Endothelial cell of umbilical vein (primary cell): Measurements from ENCODE around the gene C2CD4B. TPM values are rescaled to one million over a fixed set of nuclear protein-coding genes. Genes with fewer than 3 reads are reported as not detected.

Source experiments
- BruUV-seq: library from RNA; stranded (reverse); fragments of 400-500 nt; replicated peaks from 2 replicates; lab custom pipeline; 2021; lab: Mats Ljungman, UMichigan
- CTCF ChIA-PET: fragments of 300-600, 350-600 bp; sonication (Branson Sonifier 250); formaldehyde crosslinking; loops from one replicate; lab custom pipeline; 2021; ENCODE audit warnings: antibody characterized with exemption, inconsistent platforms; lab: Charles Lee
- POLR2A ChIA-PET: fragments of 300-600, 350-600 bp; sonication (Branson Sonifier 250); formaldehyde crosslinking; loops from one replicate; lab custom pipeline; 2021; ENCODE audit warnings: antibody characterized with exemption, inconsistent platforms; lab: Charles Lee
- DNase-seq: peaks from one replicate; pipeline ENCODE4 v3.0.0-alpha.2; 2011; ENCODE audit warnings: low read depth, low spot score
- FAIRE-seq: peaks from 2 replicates; lab custom pipeline; 2011; peaks lifted over from hg19 to GRCh38; lab: Jason Lieb, UNC
- H2AFZ ChIP-seq: 2 replicates; pipeline ENCODE4 v1.6.0; 2012; ENCODE audit warnings: low read depth, low read length, control low read depth, inconsistent platforms
- H3K27ac ChIP-seq: 2 replicates; pipeline ENCODE4 v1.5.1; 2011; ENCODE audit warnings: low read depth, mild to moderate bottlenecking, control low read depth, low read length, moderate library complexity; ENCODE audit not compliant: insufficient read depth
- H3K27me3 ChIP-seq, 2 experiments: 2 replicates each; pipeline versions ENCODE4 v1.6.0 to v1.6.1; 2011; ENCODE audit warnings: low read length in 2 of 2, mixed read lengths in 1 of 2; ENCODE audit not compliant: control insufficient read depth in 2 of 2, insufficient read depth in 2 of 2
- H3K36me3 ChIP-seq, 2 experiments: 2 replicates in 1 of 2; 3 replicates in 1 of 2; pipeline ENCODE4 v1.5.1; 2011; ENCODE audit warnings: low read length in 2 of 2, mild to moderate bottlenecking in 1 of 2, moderate library complexity in 1 of 2; ENCODE audit not compliant: control insufficient read depth in 2 of 2, insufficient read depth in 2 of 2; ENCODE audit errors: extremely low read depth in 1 of 2
- H3K4me1 ChIP-seq: 3 replicates; pipeline ENCODE4 v1.5.1; 2011; ENCODE audit warnings: mild to moderate bottlenecking, low read length; ENCODE audit not compliant: control insufficient read depth, insufficient read depth; ENCODE audit errors: extremely low read depth
- H3K4me2 ChIP-seq: 2 replicates; pipeline ENCODE4 v1.6.1; 2011; ENCODE audit warnings: low read length, control low read depth, mixed read lengths; ENCODE audit not compliant: insufficient read depth
- H3K4me3 ChIP-seq, 3 experiments: fragments of 200-600 bp in 1 of 3; sonication (generic), shearing (Covaris generic) in 1 of 3; replicated peaks in 1 of 3; 2 replicates each; pipeline ENCODE4 v1.5.1; 2011 to 2016; ENCODE audit warnings: control low read depth in 3 of 3, low read length in 3 of 3, mild to moderate bottlenecking in 2 of 3, inconsistent platforms in 1 of 3, low read depth in 1 of 3, moderate library complexity in 1 of 3; ENCODE audit not compliant: insufficient read depth in 1 of 3
- H3K79me2 ChIP-seq: 2 replicates; pipeline ENCODE4 v1.6.0; 2012; ENCODE audit warnings: low read length, inconsistent platforms; ENCODE audit not compliant: control insufficient read depth, insufficient read depth
- H3K9ac ChIP-seq: replicated peaks from 2 replicates; pipeline ENCODE3; 2011; ENCODE audit warnings: low read length, control low read depth; ENCODE audit not compliant: insufficient read depth; ENCODE audit errors: extremely low read depth
- H3K9me1 ChIP-seq: replicated peaks from 3 replicates; pipeline ENCODE4 v1.6.0; 2011; ENCODE audit warnings: mild to moderate bottlenecking, low read length; ENCODE audit not compliant: control insufficient read depth, insufficient read depth; ENCODE audit errors: extremely low read depth
- H3K9me3 ChIP-seq: replicated peaks from 2 replicates; pipeline ENCODE4 v1.5.1; 2012; ENCODE audit warnings: low read length, inconsistent platforms; ENCODE audit not compliant: control insufficient read depth, insufficient read depth
- H4K20me1 ChIP-seq: replicated peaks from 2 replicates; pipeline ENCODE3; 2011; ENCODE audit warnings: mild to moderate bottlenecking, low read length; ENCODE audit not compliant: control insufficient read depth, insufficient read depth; ENCODE audit errors: extremely low read depth
- EZH2 ChIP-seq: IDR thresholded peaks from 2 replicates; pipeline ENCODE4 v1.6.1; 2012; ENCODE audit warnings: borderline replicate concordance, low read depth, mild to moderate bottlenecking, moderate library complexity, low read length, inconsistent platforms; ENCODE audit not compliant: severe bottlenecking
- FOS ChIP-seq: IDR thresholded peaks from 2 replicates; pipeline ENCODE4 v1.6.1; 2011; ENCODE audit warnings: mild to moderate bottlenecking, low read length, moderate library complexity, borderline replicate concordance; ENCODE audit not compliant: insufficient read depth
- GATA2 ChIP-seq: IDR thresholded peaks from 2 replicates; pipeline ENCODE4 v1.7.0; 2011; ENCODE audit warnings: low read depth, mild to moderate bottlenecking, moderate library complexity, mixed read lengths, low read length; ENCODE audit not compliant: insufficient read length, insufficient read depth
- JUN ChIP-seq: IDR thresholded peaks from 2 replicates; pipeline ENCODE4 v1.6.1; 2011; ENCODE audit warnings: borderline replicate concordance, low read depth; ENCODE audit not compliant: insufficient read length, insufficient read depth
- MYC ChIP-seq: IDR thresholded peaks from one replicate; pipeline ENCODE4 v1.6.1; 2011; ENCODE audit warnings: mild to moderate bottlenecking, low read depth, low read length
- dilution Hi-C: fragments of 300-500 bp; cut with MboI; formaldehyde crosslinking; loops from one replicate; pipeline ENCODE4 v1.15.0; 2019; ENCODE audit warnings: low sequenced_read_pairs; ENCODE audit not compliant: extremely low pct_ligation_motif_present
- intact Hi-C: fragments of 100-400 bp; cut with micrococcal nuclease; formaldehyde crosslinking; loops from one replicate; pipeline ENCODE4 v1.10.0; 2022
- polyA plus RNA-seq, 4 experiments: library from polyadenylated mRNA; depleted of rRNA in 3 of 4; stranded (reverse) in 3 of 4; unstranded in 1 of 4; fragments of >200 nt; gene quantifications; 2 replicates each; pipeline versions ENCODE4 v1.2.1 to v1.2.3, GENCODE V29; 2011 to 2012; ENCODE audit warnings: missing spikeins in 1 of 4
- total RNA-seq: library from RNA; stranded (reverse); gene quantifications from 2 replicates; pipeline ENCODE4 v1.2.3, GENCODE V29; 2021

Gene C2CD4B
- total and polyA plus RNA-seq, 2 donors (not counting 3 experiments of a cell fraction or from before 2014, with no cell fraction given), result 28.4 to 31.7 TPM

DNA sequence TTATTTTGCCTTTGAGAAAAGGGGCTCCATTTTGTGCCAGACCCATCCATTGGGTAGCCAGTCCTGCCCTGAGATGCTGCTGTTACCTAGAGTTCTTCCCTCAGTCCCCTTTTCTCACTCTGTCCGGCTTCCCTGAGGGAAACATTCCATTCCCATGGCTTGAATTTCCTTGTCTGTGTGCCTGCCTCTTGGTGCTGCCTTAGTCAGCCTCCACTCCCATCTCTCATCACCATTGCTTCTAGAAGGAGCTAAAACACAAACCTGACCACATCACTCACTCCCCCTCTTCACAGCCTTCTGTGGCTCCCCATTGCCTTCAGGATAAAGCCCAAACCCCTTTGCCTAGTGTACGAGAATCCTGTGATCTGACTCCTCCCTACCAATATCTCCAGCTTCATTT is 25.2 kb upstream of the C2CD4B start:
- dilution Hi-C loops (no loop called here), intact Hi-C loops (no loop called here)
- DNase-seq (no peak), FAIRE-seq (no peak)
- Histone ChIP-seq H3K9me3 (no peaks in the 10 kb centered on the region), H3K4me2 (no peak overlapping the region), H3K27me3 (no peaks in the 10 kb centered on the region), H4K20me1 (no peaks in the 10 kb centered on the region), H3K79me2 (no peaks in the 10 kb centered on the region), H3K9ac (no peak overlapping the region), H3K9me1 (no peaks in the 10 kb centered on the region), H3K4me1 (no peaks in the 10 kb centered on the region), H3K27ac (no peak overlapping the region), H3K36me3 (no peaks in the 10 kb centered on the region), H3K4me3 (no peak overlapping the region), H2AFZ (no peak overlapping the region)
- CTCF ChIA-PET, result no interaction called here
- POLR2A ChIA-PET, result no interaction called here
- TF ChIP-seq JUN (no peak), EZH2 (no peak), GATA2 (no peak)
- BruUV-seq, result no TSS peak

- no peaks in the 10 kb centered on the region for H3K79me2 ChIP-seq
- dilution Hi-C loops (no loop called here), intact Hi-C loops (no loop called here)
- no peak overlapping the region for H3K9ac ChIP-seq
- H3K27ac ChIP-seq, result no peak overlapping the region
- no peaks in the 10 kb centered on the region for H3K4me1 ChIP-seq
- ChIA-PET CTCF (interaction anchor here (0.9 to 1.7 kb wide), 5 partner anchors 9 to 60 kb away, joined by 3 to 6 read pairs (median 4); no protein-coding TSS in a partner anchor), POLR2A (no interaction called here)
- no peak for TF ChIP-seq FOS
- TF ChIP-seq MYC, result no peak
- no peak for TF ChIP-seq EZH2
- TF ChIP-seq JUN, result no peak
- BruUV-seq, result no TSS peak
- no peak overlapping the region for H3K4me2 ChIP-seq
- H3K9me3 ChIP-seq, result no peaks in the 10 kb centered on the region
- H3K4me3 ChIP-seq, result no peak overlapping the region
- DNase-seq (no peak), FAIRE-seq (no peak)
- no peaks in the 10 kb centered on the region for H4K20me1 ChIP-seq
- H2AFZ ChIP-seq, result no peak overlapping the region
- H3K27me3 ChIP-seq, result no peaks in the 10 kb centered on the region
- no peaks in the 10 kb centered on the region for H3K36me3 ChIP-seq
- H3K9me1 ChIP-seq, result no peaks in the 10 kb centered on the region
Measured at GRCh38 chr15:62188744-62189143, 23.7 kb upstream of the C2CD4B start.
